Stimulated activated CD4-positive, alpha-beta T cell treated with anti-CD3 and anti-CD28 coated beads, Interleukin-4, amount 100 ng/mL, for 4 hours (primary cell): ENCODE data around the gene SGSM1.

Experiments used
- DNase-seq, 2 experiments: peaks; one replicate each; pipeline ENCODE4 v3.0.0-alpha.2; 2020

SGSM1 gene

GRCh38 chr22:24805790-24806662 lies at the start of gene SGSM1:
Gene SGSM1 (plus strand): TSS chr22:24806211. CDS start chr22:24806326, 115 bp downstream.
- DNase-seq = peak; percentile 58 to 77

- DNase-seq = peak; percentile 15 to 34
Observed at GRCh38 chr22:24758164-24758799, 47.7 kb upstream of the SGSM1 start.

- no peak for DNase-seq
Observed at GRCh38 chr22:24759765-24760164, 46.2 kb upstream of the SGSM1 start.

GRCh38 chr22:24760708-24761306 lies 45.2 kb upstream of the SGSM1 start:
- DNase-seq = no peak

- no peak for DNase-seq
Observed at GRCh38 chr22:24761888-24762675, 43.9 kb upstream of the SGSM1 start.

GRCh38 chr22:24763872-24764485 lies 42.0 kb upstream of the SGSM1 start:
- DNase-seq = no peak

- DNase-seq = no peak
Observed at GRCh38 chr22:24765166-24765565, 40.8 kb upstream of the SGSM1 start.

- DNase-seq = peak; percentile 17 to 27
Observed at GRCh38 chr22:24768537-24769374, 37.3 kb upstream of the SGSM1 start.

- DNase-seq = no peak
Observed at GRCh38 chr22:24772493-24773220, 33.4 kb upstream of the SGSM1 start.

GRCh38 chr22:24775769-24776492 lies 30.1 kb upstream of the SGSM1 start:
- no peak for DNase-seq

GRCh38 chr22:24776525-24776924 lies 29.5 kb upstream of the SGSM1 start:
- DNase-seq = no peak

- no peak for DNase-seq
Observed at GRCh38 chr22:24789516-24789915, 16.5 kb upstream of the SGSM1 start.

GRCh38 chr22:24791362-24791761 lies 14.6 kb upstream of the SGSM1 start:
- no peak for DNase-seq

GRCh38 chr22:24796056-24796455 lies 10.0 kb upstream of the SGSM1 start:
- DNase-seq = no peak

- no peak for DNase-seq
Observed at GRCh38 chr22:24796860-24797259, 9.2 kb upstream of the SGSM1 start.

- no peak for DNase-seq
Observed at GRCh38 chr22:24801901-24802465, 4.0 kb upstream of the SGSM1 start.

GRCh38 chr22:24803064-24803542 lies 2.9 kb upstream of the SGSM1 start:
- DNase-seq = peak; percentile 38 to 57

- DNase-seq = no peak
Observed at GRCh38 chr22:24806663-24807001, 621 bp downstream of the SGSM1 start.

- no peak for DNase-seq
Observed at GRCh38 chr22:24807284-24807950, 1.4 kb downstream of the SGSM1 start.
